Glutamatergic neuron (in vitro differentiated cells): ENCODE data around the gene FOXP3. TPM values are rescaled to one million over a fixed set of nuclear protein-coding genes. Genes with fewer than 3 reads are reported as not detected.

ENCODE experiments used
- DNase-seq: peaks from one replicate; pipeline ENCODE4 v3.0.0; 2022
- H3K27ac Mint-ChIP-seq: one replicate; pipeline ENCODE4 v1.8.0; 2020; ENCODE audit warnings: mild to moderate bottlenecking, mixed read lengths, inconsistent platforms; ENCODE audit not compliant: unreplicated experiment
- H3K27me3 Mint-ChIP-seq: one replicate; pipeline ENCODE4 v1.8.0; 2020; ENCODE audit warnings: mild to moderate bottlenecking, moderate library complexity, mixed read lengths, inconsistent platforms; ENCODE audit not compliant: unreplicated experiment
- H3K36me3 Mint-ChIP-seq: one replicate; pipeline ENCODE4 v1.8.0; 2020; ENCODE audit warnings: mild to moderate bottlenecking, mixed read lengths, inconsistent platforms; ENCODE audit not compliant: unreplicated experiment
- H3K4me1 Mint-ChIP-seq: one replicate; pipeline ENCODE4 v1.8.0; 2020; ENCODE audit warnings: mild to moderate bottlenecking, low read depth, mixed read lengths, inconsistent platforms; ENCODE audit not compliant: unreplicated experiment
- H3K4me3 Mint-ChIP-seq: one replicate; pipeline ENCODE4 v1.8.0; 2020; ENCODE audit warnings: mild to moderate bottlenecking, mixed read lengths, inconsistent platforms; ENCODE audit not compliant: unreplicated experiment
- H3K9me3 Mint-ChIP-seq: one replicate; pipeline ENCODE4 v1.8.0; 2020; ENCODE audit warnings: mild to moderate bottlenecking, moderate library complexity, mixed read lengths, inconsistent platforms; ENCODE audit not compliant: unreplicated experiment
- CTCF ChIP-seq: fragments of 200-600 bp; sonication (generic); IDR thresholded peaks from one replicate; pipeline ENCODE4 v1.5.0; 2021; ENCODE audit not compliant: partially characterized antibody, unreplicated experiment
- total RNA-seq: library from RNA; stranded (reverse); fragmentation: NEBNext Ultra II Directional; extraction: Animal tissue kit (Norgen Biotek cat#: 25700); gene quantifications from one replicate; pipeline ENCODE4 v1.2.1, GENCODE V29; 2021; ENCODE audit not compliant: unreplicated experiment

Gene FOXP3
- total RNA-seq, 1 donor from 2014 or later = 0.78 TPM

- Mint-ChIP-seq H3K4me3 (no peak overlapping the region), H3K27me3 (peaks cover 6% of the 10 kb centered on the region), H3K9me3 (peaks cover 3% of the 10 kb centered on the region), H3K4me1 (no peaks in the 10 kb centered on the region), H3K36me3 (no peaks in the 10 kb centered on the region), H3K27ac (no peak overlapping the region)
- no peak for DNase-seq
- TF ChIP-seq CTCF = no peak
These were observed 8.1 kb downstream of the FOXP3 start for GRCh38 chrX:49256268-49256995.

- peaks cover 3% of the 10 kb centered on the region for H3K9me3 Mint-ChIP-seq
- TF ChIP-seq CTCF = no peak
- no peak overlapping the region for H3K27ac Mint-ChIP-seq
- H3K27me3 Mint-ChIP-seq = peaks cover 6% of the 10 kb centered on the region
- DNase-seq = no peak
- H3K4me1 Mint-ChIP-seq = no peaks in the 10 kb centered on the region
- H3K4me3 Mint-ChIP-seq = no peak overlapping the region
- no peaks in the 10 kb centered on the region for H3K36me3 Mint-ChIP-seq
These were observed 9.9 kb downstream of the FOXP3 start for GRCh38 chrX:49254639-49255038.

GRCh38 chrX:49251325-49251724 lies 13.2 kb downstream of the FOXP3 start:
- Mint-ChIP-seq H3K4me3 (no peak overlapping the region), H3K27me3 (peaks cover 8% of the 10 kb centered on the region), H3K27ac (no peak overlapping the region), H3K9me3 (no peaks in the 10 kb centered on the region), H3K4me1 (no peaks in the 10 kb centered on the region), H3K36me3 (no peaks in the 10 kb centered on the region)
- no peak for DNase-seq
- TF ChIP-seq CTCF = no peak

- Mint-ChIP-seq H3K4me1 (no peaks in the 10 kb centered on the region), H3K4me3 (no peak overlapping the region), H3K36me3 (no peaks in the 10 kb centered on the region), H3K27ac (no peak overlapping the region), H3K9me3 (no peaks in the 10 kb centered on the region), H3K27me3 (peaks cover 8% of the 10 kb centered on the region)
- DNase-seq = no peak
- no peak for TF ChIP-seq CTCF
These were observed 13.9 kb downstream of the FOXP3 start for GRCh38 chrX:49250578-49250977.

GRCh38 chrX:49250066-49250465 lies 14.4 kb downstream of the FOXP3 start:
- H3K4me3 Mint-ChIP-seq = no peak overlapping the region
- TF ChIP-seq CTCF = no peak
- no peaks in the 10 kb centered on the region for H3K4me1 Mint-ChIP-seq
- H3K9me3 Mint-ChIP-seq = no peaks in the 10 kb centered on the region
- DNase-seq = no peak
- no peaks in the 10 kb centered on the region for H3K36me3 Mint-ChIP-seq
- no peak overlapping the region for H3K27ac Mint-ChIP-seq
- H3K27me3 Mint-ChIP-seq = peaks cover 8% of the 10 kb centered on the region
